GM23248 (cell line): ENCODE results near the gene ZBTB4.

ENCODE experiments used
- EZH2 ChIP-seq: fragments of 200-600 bp; sonication (generic); IDR thresholded peaks from 2 replicates; pipeline ENCODE4 v1.6.1; 2018; ENCODE audit warnings: antibody characterized with exemption, mild to moderate bottlenecking; ENCODE audit not compliant: insufficient read depth, poor library complexity, severe bottlenecking
- EZH2phosphoT487 ChIP-seq: fragments of 200-600 bp; sonication (generic); IDR thresholded peaks from 2 replicates; pipeline ENCODE4 v1.6.1; 2018; ENCODE audit warnings: antibody characterized with exemption, moderate library complexity, mild to moderate bottlenecking, low read depth; ENCODE audit not compliant: insufficient read depth

DNA sequence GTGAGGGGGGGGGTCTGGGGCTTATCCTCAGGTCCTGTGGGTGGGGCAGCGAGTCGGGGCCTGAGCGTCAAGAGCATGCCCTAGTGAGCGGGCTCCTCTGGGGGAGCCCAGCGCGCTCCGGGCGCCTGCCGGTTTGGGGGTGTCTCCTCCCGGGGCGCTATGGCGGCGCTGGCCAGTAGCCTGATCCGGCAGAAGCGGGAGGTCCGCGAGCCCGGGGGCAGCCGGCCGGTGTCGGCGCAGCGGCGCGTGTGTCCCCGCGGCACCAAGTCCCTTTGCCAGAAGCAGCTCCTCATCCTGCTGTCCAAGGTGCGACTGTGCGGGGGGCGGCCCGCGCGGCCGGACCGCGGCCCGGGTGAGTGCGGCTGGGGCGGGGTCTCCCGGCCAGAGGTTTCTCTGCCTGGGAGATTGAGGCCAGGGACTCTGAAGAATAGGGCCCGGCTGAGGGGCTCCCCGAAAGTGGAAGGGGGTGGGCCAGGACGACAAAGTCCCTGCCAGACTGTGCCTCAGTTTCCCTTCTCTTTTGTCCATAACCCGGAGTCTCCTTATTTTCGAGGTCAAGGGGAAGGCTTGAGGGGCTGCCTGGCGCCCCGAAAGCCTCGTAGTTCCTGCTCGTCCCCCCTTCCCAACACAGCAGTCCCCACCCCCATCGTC, 39.8 kb downstream of the ZBTB4 start, which contains the start of gene FGF11:
- 0 out of 2 replicates have a peak, but pooled peaks have one; percentile 72 for TF ChIP-seq EZH2phosphoT487
- TF ChIP-seq EZH2 = peak; percentile 86
